Measurements from ENCODE around the gene LYPD4. TPM values are rescaled to one million over a fixed set of nuclear protein-coding genes. Genes with fewer than 3 reads are reported as not detected.
A peak's percentile ranks its signal among the peaks of the same experiment; 100 is the strongest.

The LYPD4 gene
- total RNA-seq, 4 donors from 2014 or later: not detected

DNA sequence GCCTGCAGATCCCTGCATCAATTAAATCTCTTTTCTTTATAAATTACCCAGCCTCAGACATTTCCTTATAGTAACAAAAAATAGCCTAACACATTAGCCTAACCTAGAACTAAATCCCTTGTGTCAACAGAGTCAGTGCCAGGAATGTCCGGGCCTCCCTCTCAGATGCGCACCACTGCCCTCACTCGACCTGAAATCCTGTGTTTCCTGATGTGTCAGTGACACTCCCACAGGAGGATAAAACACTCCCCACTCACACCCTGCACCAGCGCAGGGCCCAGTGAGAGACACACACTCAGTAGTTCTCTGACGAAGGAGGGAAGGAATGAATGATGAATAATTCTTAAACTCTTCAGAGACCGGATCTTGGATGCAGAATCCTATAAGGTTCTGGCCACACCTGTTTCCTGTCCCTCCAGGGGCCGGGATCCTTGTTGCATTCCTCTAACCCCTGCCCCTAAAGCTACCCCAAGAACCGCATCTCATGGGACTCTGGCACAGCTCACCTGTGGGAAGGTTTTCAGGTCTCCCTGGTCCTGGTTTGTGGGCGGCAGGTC lies 45.0 kb downstream of the LYPD4 start:
- Histone ChIP-seq H3K9me3 (no peaks in the 10 kb centered on the region), H3K36me3 (no peaks in the 10 kb centered on the region), H3K4me3 (no peak overlapping the region), H3K4me1 (peaks cover 0 to 11% (median 0%) of the 10 kb centered on the region in 3 donors), H3K27me3 (peaks cover 22% of the 10 kb centered on the region), H3K27ac (no peak overlapping the region)
- TF ChIP-seq POLR2A (IDR thresholded peaks at IDR 0.05): no peak
- no peak for ATAC-seq
- WGBS, 2 donors (ENCODE audit: low coverage in 1 of 2): 30 to 43% methylated on average over 3 to 9 of the region's 9 CpGs

DNA sequence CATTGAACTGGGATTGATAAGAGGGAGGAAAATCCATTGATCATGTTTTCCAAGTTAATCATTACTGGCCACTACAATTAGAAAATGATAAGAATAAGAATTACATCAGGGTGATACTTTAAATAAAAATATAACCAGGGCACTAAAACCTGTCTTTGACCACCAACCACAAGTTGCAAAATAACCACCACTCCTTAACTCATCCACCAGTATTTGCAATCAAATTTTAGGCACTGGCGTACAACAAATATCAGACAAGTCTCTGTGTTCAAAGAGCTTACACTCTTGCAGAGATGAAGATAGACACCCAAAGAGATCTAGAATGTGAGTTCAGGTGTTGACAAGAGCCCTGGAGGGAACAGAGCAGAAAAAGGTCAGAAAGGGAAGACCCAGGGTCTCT lies 47.6 kb downstream of the LYPD4 start:
- H3K4me1 ChIP-seq: peaks cover 0 to 11% (median 0%) of the 10 kb centered on the region in 3 donors
- H3K27me3 ChIP-seq: peaks cover 47% of the 10 kb centered on the region
- no peak for ATAC-seq
- no peak overlapping the region for H3K27ac ChIP-seq
- H3K4me3 ChIP-seq: no peak overlapping the region
- no peaks in the 10 kb centered on the region for H3K9me3 ChIP-seq
- 100% methylated on average over 1 of the region's 1 CpG for WGBS, 2 donors (ENCODE audit: low coverage in 1 of 2)
- no peaks in the 10 kb centered on the region for H3K36me3 ChIP-seq
- no peak for TF ChIP-seq CTCF (IDR thresholded peaks at IDR 0.05)
- TF ChIP-seq EP300 (IDR thresholded peaks at IDR 0.05): no peak
- TF ChIP-seq POLR2AphosphoS5 (IDR thresholded peaks at IDR 0.05): no peak
- no peak for TF ChIP-seq POLR2A (IDR thresholded peaks at IDR 0.05)

DNA sequence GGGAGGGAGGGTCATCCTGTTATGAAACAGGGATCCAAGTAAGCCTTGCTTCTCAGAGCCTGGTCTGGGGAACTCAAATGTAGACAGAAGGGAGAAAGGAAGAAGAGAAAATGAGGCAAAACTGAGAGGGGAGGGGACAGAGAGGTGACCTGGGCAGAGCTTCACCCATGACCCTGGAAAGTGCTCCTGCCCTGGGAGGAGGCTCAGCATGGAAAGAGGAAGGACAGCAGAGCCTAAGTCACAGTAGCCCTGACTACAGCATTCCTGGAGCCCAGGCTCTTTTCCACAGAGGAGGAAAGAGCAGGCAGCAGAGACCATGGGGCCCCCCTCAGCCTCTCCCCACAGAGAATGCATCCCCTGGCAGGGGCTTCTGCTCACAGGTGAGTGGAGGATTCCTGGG lies 48.1 kb downstream of the LYPD4 start, which contains the start of gene CEACAM3:
CEACAM3 (plus strand) TSS at position 226 of the 400 bp plus-strand sequence; CDS start at position 317, 91 bp downstream.
- TF ChIP-seq EP300 (IDR thresholded peaks at IDR 0.05): no peak
- TF ChIP-seq CTCF (IDR thresholded peaks at IDR 0.05): no peak
- no peak for TF ChIP-seq POLR2AphosphoS5 (IDR thresholded peaks at IDR 0.05)
- no peak for TF ChIP-seq POLR2A (IDR thresholded peaks at IDR 0.05)
- H3K27me3 ChIP-seq: peaks cover 52% of the 10 kb centered on the region
- no peak for ATAC-seq
- peaks cover 0 to 11% (median 0%) of the 10 kb centered on the region in 3 donors for H3K4me1 ChIP-seq
- H3K36me3 ChIP-seq: no peaks in the 10 kb centered on the region
- H3K4me3 ChIP-seq: no peak within 1 kb of the TSS
- no peaks in the 10 kb centered on the region for H3K9me3 ChIP-seq
- no peak within 1 kb of the TSS for H3K27ac ChIP-seq

GRCh38 chr19:41795031-41795461 lies 49.4 kb downstream of the LYPD4 start:
- H3K27ac ChIP-seq: no peak overlapping the region
- TF ChIP-seq CTCF (IDR thresholded peaks at IDR 0.05) (peak; percentile 46 to 71 (median 50)), POLR2A (IDR thresholded peaks at IDR 0.05) (no peak)
- H3K27me3 ChIP-seq: peaks cover 60% of the 10 kb centered on the region
- H3K36me3 ChIP-seq: no peaks in the 10 kb centered on the region
- no peak for ATAC-seq
- no peaks in the 10 kb centered on the region for H3K9me3 ChIP-seq
- 57 to 68% methylated on average over 3 to 4 of the region's 5 CpGs for WGBS, 2 donors (ENCODE audit: low coverage in 1 of 2)
- peaks cover 0 to 11% (median 0%) of the 10 kb centered on the region in 3 donors for H3K4me1 ChIP-seq
- no peak overlapping the region for H3K4me3 ChIP-seq

GRCh38 chr19:41793414-41793727 lies 51.1 kb downstream of the LYPD4 start:
- peaks cover 72% of the 10 kb centered on the region for H3K27me3 ChIP-seq
- WGBS, 2 donors (ENCODE audit: low coverage in 1 of 2): 0 to 6% methylated on average over 1 of the region's 1 CpG

More at GRCh38 chr19:41793414-41793727, 51.1 kb downstream of the LYPD4 start:
- H3K36me3 ChIP-seq: no peaks in the 10 kb centered on the region
- no peak overlapping the region for H3K4me3 ChIP-seq
- H3K27ac ChIP-seq: no peak overlapping the region
- ATAC-seq: no peak
- H3K4me1 ChIP-seq: no peaks in the 10 kb centered on the region
- H3K9me3 ChIP-seq: no peaks in the 10 kb centered on the region
- TF ChIP-seq POLR2A (IDR thresholded peaks at IDR 0.05): no peak
- no peak for TF ChIP-seq CTCF (IDR thresholded peaks at IDR 0.05)
- no peak for TF ChIP-seq EP300 (IDR thresholded peaks at IDR 0.05)
- TF ChIP-seq POLR2AphosphoS5 (IDR thresholded peaks at IDR 0.05): no peak
